Chondrocyte (in vitro differentiated cells): ENCODE data around the gene DMAC2L. TPM values are rescaled to one million over a fixed set of nuclear protein-coding genes. Genes with fewer than 3 reads are reported as not detected.
A peak's percentile ranks its signal among the peaks of the same experiment; 100 is the strongest.

Experiments
- DNase-seq: peaks from one replicate; pipeline ENCODE4 v3.0.0; 2021; ENCODE audit warnings: mixed read lengths, low spot score
- H3K27ac Mint-ChIP-seq: one replicate; pipeline ENCODE4 v1.8.0; 2021; ENCODE audit warnings: mild to moderate bottlenecking, moderate library complexity, mixed read lengths; ENCODE audit not compliant: unreplicated experiment
- H3K27me3 Mint-ChIP-seq: 2 replicates; pipeline ENCODE4 v1.8.0; 2021; ENCODE audit warnings: low read depth, mixed read lengths
- H3K36me3 Mint-ChIP-seq: 2 replicates; pipeline ENCODE4 v1.8.0; 2021; ENCODE audit warnings: low read depth, mixed read lengths
- H3K4me1 Mint-ChIP-seq: 2 replicates; pipeline ENCODE4 v1.8.0; 2021; ENCODE audit warnings: low read depth, mild to moderate bottlenecking, mixed read lengths
- H3K4me3 Mint-ChIP-seq: one replicate; pipeline ENCODE4 v1.8.0; 2021; ENCODE audit warnings: mild to moderate bottlenecking, moderate library complexity, mixed read lengths; ENCODE audit not compliant: unreplicated experiment
- H3K9me3 Mint-ChIP-seq: 2 replicates; pipeline ENCODE4 v1.8.0; 2021; ENCODE audit warnings: low read depth, mixed read lengths
- CTCF ChIP-seq: fragments of 200-600 bp; sonication (generic); IDR thresholded peaks from 2 replicates; pipeline ENCODE4 v1.5.0; 2021; ENCODE audit warnings: antibody characterized with exemption, mild to moderate bottlenecking, moderate library complexity
- total RNA-seq: library from RNA; stranded (reverse); gene quantifications from 3 replicates; pipeline ENCODE4 v1.2.1, GENCODE V29; 2021

DMAC2L gene
- total RNA-seq, 1 donor from 2014 or later: 13.5 TPM

DNA sequence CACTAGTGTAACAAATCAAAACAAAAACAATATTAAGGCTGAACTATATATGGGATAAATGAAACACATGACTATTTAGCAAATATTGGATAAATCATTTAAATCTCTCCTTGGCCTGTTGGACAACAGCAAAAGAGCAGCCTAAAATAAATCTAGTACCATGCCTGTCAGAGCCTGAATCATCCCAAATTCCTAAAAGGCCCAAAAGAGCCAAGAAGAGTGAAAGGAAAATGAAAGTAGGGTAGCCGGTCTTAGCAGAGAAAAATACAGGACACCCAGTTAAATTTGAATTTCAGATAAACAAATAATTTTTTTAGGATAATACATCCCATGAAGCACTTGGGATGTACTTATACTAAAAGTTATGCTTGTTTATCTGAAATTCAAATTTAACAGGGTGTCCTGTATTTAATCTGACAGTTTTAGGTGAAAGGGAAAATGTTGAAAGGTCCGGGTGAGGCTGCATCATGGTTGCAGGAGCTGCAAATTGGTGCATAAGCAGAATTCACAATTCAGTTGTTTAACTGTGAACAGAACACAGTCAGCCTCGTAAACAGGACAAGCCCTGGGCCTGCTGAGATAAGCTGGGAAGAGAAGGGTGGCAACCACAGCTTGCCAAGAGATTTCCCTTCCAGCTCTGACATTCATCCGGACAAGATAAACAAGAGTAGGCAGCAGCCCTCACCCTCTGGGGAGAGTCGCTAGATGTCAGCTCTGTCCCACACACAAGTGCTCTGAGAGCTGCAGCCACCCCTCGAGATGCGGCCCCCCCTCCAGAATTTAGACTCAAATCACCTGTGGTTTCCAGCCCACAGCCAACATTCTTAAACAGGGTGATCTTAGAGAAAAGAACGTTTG, 30.3 kb downstream of the DMAC2L start:
- peak; percentile 80 for TF ChIP-seq CTCF
- no peaks in the 10 kb centered on the region for H3K9me3 Mint-ChIP-seq
- H3K27me3 Mint-ChIP-seq: no peaks in the 10 kb centered on the region
- peak overlapping the region; percentile 80 for H3K27ac Mint-ChIP-seq
- no peak overlapping the region for H3K4me3 Mint-ChIP-seq
- DNase-seq: no peak
- H3K36me3 Mint-ChIP-seq: no peaks in the 10 kb centered on the region
- peaks cover 49% of the 10 kb centered on the region for H3K4me1 Mint-ChIP-seq

GRCh38 chr14:50343434-50343833, 31.3 kb downstream of the DMAC2L start:
- H3K36me3 Mint-ChIP-seq: no peaks in the 10 kb centered on the region
- no peak for TF ChIP-seq CTCF
- H3K4me1 Mint-ChIP-seq: peaks cover 55% of the 10 kb centered on the region
- H3K9me3 Mint-ChIP-seq: no peaks in the 10 kb centered on the region
- peak overlapping the region; percentile 80 for H3K27ac Mint-ChIP-seq
- no peak for DNase-seq
- H3K4me3 Mint-ChIP-seq: no peak overlapping the region
- no peaks in the 10 kb centered on the region for H3K27me3 Mint-ChIP-seq

DNA sequence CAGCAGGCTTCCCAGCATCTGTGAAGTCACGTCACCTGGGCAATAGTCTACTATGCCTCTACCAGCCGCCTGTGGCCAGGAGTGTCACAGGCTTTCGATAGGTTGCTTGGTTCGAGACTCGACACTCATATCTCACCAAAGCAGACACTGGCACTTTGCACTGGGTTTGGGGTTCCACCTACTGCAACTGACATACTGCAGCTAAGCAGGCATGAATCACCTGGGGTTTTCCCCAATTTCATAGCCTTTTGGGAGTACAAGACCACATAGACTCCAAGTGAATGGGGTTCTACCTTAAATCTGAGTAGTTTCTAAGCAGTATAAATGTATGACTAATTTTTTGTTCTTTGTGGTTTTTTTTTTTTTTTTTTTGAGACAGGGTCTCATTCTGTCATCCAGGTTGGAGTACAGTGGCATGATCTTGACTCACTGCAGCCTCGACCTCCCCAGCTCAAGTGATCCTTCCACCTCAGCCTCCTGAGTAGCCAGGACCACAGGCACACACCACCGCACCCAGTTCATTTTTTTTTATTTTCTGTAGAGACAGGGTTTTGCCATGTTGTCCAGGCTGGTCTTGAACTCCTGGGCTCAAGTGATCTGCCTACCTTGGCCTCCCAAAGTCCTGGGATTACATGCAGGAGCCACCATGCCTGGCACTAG, 32.1 kb downstream of the DMAC2L start:
- H3K4me3 Mint-ChIP-seq: no peak overlapping the region
- DNase-seq: no peak
- H3K36me3 Mint-ChIP-seq: no peaks in the 10 kb centered on the region
- H3K27ac Mint-ChIP-seq: peak overlapping the region; percentile 80
- no peaks in the 10 kb centered on the region for H3K9me3 Mint-ChIP-seq
- peaks cover 58% of the 10 kb centered on the region for H3K4me1 Mint-ChIP-seq
- no peaks in the 10 kb centered on the region for H3K27me3 Mint-ChIP-seq
- TF ChIP-seq CTCF: no peak

DNA sequence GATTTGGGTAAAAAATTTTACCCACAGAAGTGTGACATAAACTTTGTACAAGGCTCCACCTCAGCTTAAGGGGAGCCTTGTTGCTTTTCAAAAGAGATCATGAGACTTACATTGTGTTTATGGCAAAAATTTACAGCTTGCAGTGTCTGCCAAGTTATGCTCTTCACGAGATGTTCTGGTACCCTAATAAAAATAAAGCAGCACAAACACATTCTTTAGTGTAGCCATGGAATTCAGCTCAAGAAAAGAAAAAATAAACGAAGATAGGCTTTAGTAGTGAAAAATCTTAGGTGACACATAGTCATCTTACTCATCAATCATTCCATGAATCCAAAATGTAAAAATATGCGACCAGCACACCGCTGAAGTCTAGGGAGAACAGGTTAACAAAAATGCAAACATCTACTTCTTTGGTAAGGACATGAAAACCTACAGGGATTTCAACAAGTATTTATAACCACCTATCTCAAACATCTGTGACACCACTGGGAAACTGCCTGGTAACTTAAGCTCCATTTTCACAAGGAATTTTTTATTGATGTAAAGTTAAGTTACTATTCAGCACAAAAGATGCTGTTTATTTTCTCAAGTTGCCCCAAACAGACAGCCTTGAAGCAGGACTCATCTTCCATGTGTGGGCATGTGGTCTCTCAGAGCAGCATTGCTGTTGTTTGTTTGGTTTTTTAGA, 32.9 kb downstream of the DMAC2L start:
- H3K36me3 Mint-ChIP-seq: no peaks in the 10 kb centered on the region
- no peak for TF ChIP-seq CTCF
- H3K27ac Mint-ChIP-seq: peak overlapping the region; percentile 80
- DNase-seq: no peak
- H3K4me3 Mint-ChIP-seq: no peak overlapping the region
- H3K4me1 Mint-ChIP-seq: peaks cover 58% of the 10 kb centered on the region
- H3K9me3 Mint-ChIP-seq: no peaks in the 10 kb centered on the region
- no peaks in the 10 kb centered on the region for H3K27me3 Mint-ChIP-seq

DNA sequence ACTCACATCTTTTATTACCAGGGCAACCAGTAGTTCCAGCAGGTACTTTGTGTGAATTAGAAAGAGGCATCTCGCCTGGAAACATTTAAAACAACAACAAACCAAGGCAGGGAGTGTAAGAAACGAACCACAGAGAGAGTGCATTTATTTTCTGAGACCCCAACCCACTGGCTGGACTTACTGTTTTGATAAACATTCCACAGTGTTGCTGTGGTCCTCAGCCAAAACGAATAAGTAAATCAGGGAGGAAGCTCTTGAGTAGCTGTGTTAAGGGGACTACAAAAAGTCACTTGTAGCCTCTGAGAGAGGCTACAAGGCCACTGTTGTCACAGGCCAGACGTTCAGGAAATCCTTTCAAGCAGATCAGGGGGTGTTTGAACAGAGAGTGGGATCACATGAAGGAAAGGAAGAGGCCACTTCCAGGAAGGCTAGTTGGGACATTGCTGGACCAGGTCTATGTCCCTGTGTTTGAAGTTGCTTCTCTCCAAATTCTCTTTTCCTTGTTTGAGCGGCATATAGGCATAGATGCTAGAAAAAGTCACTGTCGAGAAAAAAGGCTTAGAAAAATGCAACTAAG, 33.8 kb downstream of the DMAC2L start:
- H3K4me3 Mint-ChIP-seq: no peak overlapping the region
- no peak for DNase-seq
- H3K27me3 Mint-ChIP-seq: no peaks in the 10 kb centered on the region
- H3K4me1 Mint-ChIP-seq: peaks cover 64% of the 10 kb centered on the region
- TF ChIP-seq CTCF: no peak
- H3K36me3 Mint-ChIP-seq: no peaks in the 10 kb centered on the region
- H3K27ac Mint-ChIP-seq: peak overlapping the region; percentile 80
- H3K9me3 Mint-ChIP-seq: no peaks in the 10 kb centered on the region
